Smooth muscle cell (in vitro differentiated cells): ENCODE data around the gene SOX13. TPM values are rescaled to one million over a fixed set of nuclear protein-coding genes. Genes with fewer than 3 reads are reported as not detected.

Experiments
- DNase-seq: peaks from one replicate; lab custom pipeline; 2025; ENCODE audit not compliant: unreplicated experiment; lab: John Stamatoyannopoulos, UW
- H2AFZ ChIP-seq: fragments of 200-600 bp; sonication (generic); 2 replicates; pipeline ENCODE4 v1.6.0; 2016; ENCODE audit warnings: antibody characterized with exemption, low read depth, mild to moderate bottlenecking
- H3F3A ChIP-seq: fragments of 200-600 bp; sonication (generic); 2 replicates; pipeline ENCODE4 v1.6.0; 2017; ENCODE audit warnings: antibody characterized with exemption, low read depth
- H3K27ac ChIP-seq: fragments of 200-600 bp; sonication (generic); 2 replicates; pipeline ENCODE4 v1.5.1; 2016; ENCODE audit warnings: low read depth, mild to moderate bottlenecking
- H3K27me3 ChIP-seq: fragments of 200-600 bp; sonication (generic); 2 replicates; pipeline ENCODE4 v1.6.1; 2016; ENCODE audit warnings: low read depth, mild to moderate bottlenecking
- H3K36me3 ChIP-seq: fragments of 200-600 bp; sonication (generic); 2 replicates; pipeline ENCODE4 v1.5.1; 2016; ENCODE audit warnings: low read depth
- H3K4me1 ChIP-seq: fragments of 200-600 bp; sonication (generic); 2 replicates; pipeline ENCODE4 v1.5.1; 2016; ENCODE audit warnings: low read depth
- H3K4me2 ChIP-seq: fragments of 200-600 bp; sonication (generic); 2 replicates; pipeline ENCODE4 v1.6.0; 2016; ENCODE audit warnings: mild to moderate bottlenecking
- H3K4me3 ChIP-seq: fragments of 200-600 bp; sonication (generic); 2 replicates; pipeline ENCODE4 v1.5.1; 2016; ENCODE audit warnings: mild to moderate bottlenecking
- H3K79me2 ChIP-seq: fragments of 200-600 bp; sonication (generic); 2 replicates; pipeline ENCODE4 v1.6.0; 2016; ENCODE audit warnings: low read depth, mild to moderate bottlenecking
- H3K9ac ChIP-seq: fragments of 200-600 bp; sonication (generic); 2 replicates; pipeline ENCODE4 v1.6.0; 2016; ENCODE audit warnings: low read depth
- H3K9me3 ChIP-seq: fragments of 200-600 bp; sonication (generic); replicated peaks from 2 replicates; pipeline ENCODE4 v1.5.1; 2016; ENCODE audit warnings: low read depth
- H4K20me1 ChIP-seq: fragments of 200-600 bp; sonication (generic); 2 replicates; pipeline ENCODE4 v1.6.0; 2016; ENCODE audit warnings: low read depth
- CTCF ChIP-seq: fragments of 200-600 bp; sonication (generic); IDR thresholded peaks from 2 replicates; pipeline ENCODE4 v1.5.1; 2017; ENCODE audit warnings: borderline replicate concordance, mild to moderate bottlenecking, antibody characterized with exemption; ENCODE audit not compliant: insufficient read depth, poor library complexity, severe bottlenecking
- WGBS: methylation state at CpG from one replicate; pipeline ENCODE4 v1.1.7; 2016; ENCODE audit warnings: low lambda C conversion rate; 5-methylcytosine and 5-hydroxymethylcytosine counted together
- polyA plus RNA-seq: library from polyadenylated mRNA; unstranded; fragments of >200 nt; fragmentation: Nextera tagmentation; extraction: Ambion mirVana; gene quantifications from 2 replicates; pipeline ENCODE4 v1.2.1, GENCODE V29; 2016
- total RNA-seq: library from RNA; depleted of rRNA; stranded (reverse); fragments of >200 nt; gene quantifications from 2 replicates; pipeline ENCODE4 v1.2.3, GENCODE V29; 2014

Gene SOX13
- total and polyA plus RNA-seq, 2 experiments from 2014 or later = 0.41 to 2.3 TPM

- Histone ChIP-seq H4K20me1 (no peaks in the 10 kb centered on the region), H3K9ac (no peak overlapping the region), H3K4me1 (no peaks in the 10 kb centered on the region), H3K27me3 (peaks cover 15% of the 10 kb centered on the region), H3K27ac (no peak overlapping the region), H3K36me3 (no peaks in the 10 kb centered on the region), H3K9me3 (no peaks in the 10 kb centered on the region), H2AFZ (no peak overlapping the region), H3K4me2 (no peak overlapping the region), H3F3A (no peaks in the 10 kb centered on the region), H3K79me2 (no peaks in the 10 kb centered on the region), H3K4me3 (no peak overlapping the region)
- 77% methylated on average over 14 of the region's 14 CpGs for WGBS
- DNase-seq = no peak
- TF ChIP-seq CTCF = no peak
Measured at GRCh38 chr1:204161609-204162493, 88.9 kb downstream of the SOX13 start.

GRCh38 chr1:204162494-204163074 lies 89.7 kb downstream of the SOX13 start:
- Histone ChIP-seq H3K27ac (no peak overlapping the region), H2AFZ (no peak overlapping the region), H3K36me3 (no peaks in the 10 kb centered on the region), H3K79me2 (no peaks in the 10 kb centered on the region), H3K4me1 (no peaks in the 10 kb centered on the region), H4K20me1 (no peaks in the 10 kb centered on the region), H3K9me3 (no peaks in the 10 kb centered on the region), H3K4me3 (no peak overlapping the region), H3K4me2 (no peak overlapping the region), H3K9ac (no peak overlapping the region), H3F3A (no peaks in the 10 kb centered on the region), H3K27me3 (peaks cover 15% of the 10 kb centered on the region)
- peak; percentile 98 for TF ChIP-seq CTCF
- 15% methylated on average over 7 of the region's 7 CpGs for WGBS
- peak; percentile 58 for DNase-seq

- WGBS = 88% methylated on average over 5 of the region's 5 CpGs
- Histone ChIP-seq H4K20me1 (no peaks in the 10 kb centered on the region), H3K9ac (no peak within 1 kb of the TSS), H3K79me2 (no peaks in the 10 kb centered on the region), H3K9me3 (no peaks in the 10 kb centered on the region), H2AFZ (no peak within 1 kb of the TSS), H3K4me1 (no peaks in the 10 kb centered on the region), H3K27me3 (peaks cover 7% of the 10 kb centered on the region), H3K4me3 (no peak within 1 kb of the TSS), H3F3A (no peaks in the 10 kb centered on the region), H3K27ac (no peak within 1 kb of the TSS), H3K36me3 (no peaks in the 10 kb centered on the region), H3K4me2 (no peak within 1 kb of the TSS)
- no peak for TF ChIP-seq CTCF
- no peak for DNase-seq
Measured at GRCh38 chr1:204166219-204166618, 93.3 kb downstream of the SOX13 start, which contains the start of gene REN. REN (minus strand) TSS chr1:204166337; CDS start chr1:204166293, 44 bp downstream.
